CD4-positive, alpha-beta T cell treated with Interleukin-6 for 4 hours (primary cell): ENCODE results near the gene SETD6.

Source experiments
- DNase-seq: peaks from one replicate; pipeline ENCODE4 v3.0.0-alpha.2; 2020; ENCODE audit warnings: mixed read lengths

Gene SETD6

DNA sequence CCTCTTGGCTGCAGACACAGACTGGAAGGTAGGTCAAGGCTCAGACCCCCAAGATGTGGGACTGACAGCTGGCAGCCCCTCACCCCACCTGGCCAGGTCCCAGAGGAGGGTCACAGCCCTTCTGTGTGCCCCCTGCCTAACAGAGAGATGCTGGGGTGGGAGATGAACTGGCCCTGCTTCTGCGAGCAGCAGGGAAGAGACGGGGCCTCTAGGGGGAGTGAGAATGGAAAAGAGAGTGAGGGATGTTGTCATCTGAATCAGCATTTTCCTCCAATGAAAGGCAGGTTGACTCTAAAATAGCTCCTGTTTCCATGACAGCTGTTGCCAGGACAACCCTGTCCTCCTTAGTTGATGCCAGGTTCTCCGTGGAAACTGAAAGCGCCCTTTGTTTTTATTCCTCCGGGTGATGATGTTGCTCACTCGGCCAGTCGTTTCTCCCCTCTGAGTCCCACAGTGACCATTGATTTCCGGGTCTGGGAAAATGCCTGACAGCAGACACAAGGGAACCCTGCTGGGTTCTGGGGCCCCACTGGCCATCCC lies 20.3 kb upstream of the SETD6 start:
- peak; percentile 42 for DNase-seq

DNA sequence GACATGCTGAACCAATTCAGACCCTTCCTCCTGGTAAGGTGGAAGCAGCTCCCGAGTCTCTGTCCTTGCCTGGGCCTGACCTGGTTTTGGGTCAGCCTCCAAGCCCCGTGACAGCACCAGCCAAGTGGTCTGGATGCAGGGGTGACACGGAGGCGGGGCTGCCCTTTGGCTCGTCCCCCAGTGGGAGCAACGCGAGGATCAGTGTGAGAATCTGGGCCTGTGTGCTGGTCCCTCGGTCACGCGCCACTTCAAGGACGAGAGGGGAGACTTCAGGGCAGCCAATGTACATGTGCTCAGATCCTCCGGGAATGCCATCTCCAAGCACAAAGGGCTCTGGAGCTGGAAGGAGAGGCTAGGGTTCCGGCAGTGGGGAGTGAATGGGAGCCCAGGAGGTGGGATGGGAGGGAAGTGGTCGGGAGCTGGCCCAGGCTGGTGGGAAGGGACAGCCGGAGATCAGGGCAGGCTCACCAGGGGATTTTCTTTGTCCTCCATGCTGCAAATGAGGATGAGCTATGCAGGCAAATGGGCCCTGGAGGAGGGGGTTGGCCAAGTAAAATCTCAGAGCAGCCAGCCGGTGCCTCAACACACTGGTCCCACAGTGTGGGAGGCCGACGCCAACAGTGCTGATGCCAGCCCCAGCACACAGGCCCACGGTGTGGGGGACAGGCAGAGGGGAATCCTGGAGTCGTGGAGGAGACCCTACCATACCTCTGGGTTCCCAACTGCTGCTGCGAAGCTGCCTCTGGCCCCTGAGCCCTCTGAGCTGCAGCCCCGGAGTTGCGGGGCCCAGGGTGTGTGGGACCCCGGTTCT lies 19.6 kb upstream of the SETD6 start:
- no peak for DNase-seq

DNA sequence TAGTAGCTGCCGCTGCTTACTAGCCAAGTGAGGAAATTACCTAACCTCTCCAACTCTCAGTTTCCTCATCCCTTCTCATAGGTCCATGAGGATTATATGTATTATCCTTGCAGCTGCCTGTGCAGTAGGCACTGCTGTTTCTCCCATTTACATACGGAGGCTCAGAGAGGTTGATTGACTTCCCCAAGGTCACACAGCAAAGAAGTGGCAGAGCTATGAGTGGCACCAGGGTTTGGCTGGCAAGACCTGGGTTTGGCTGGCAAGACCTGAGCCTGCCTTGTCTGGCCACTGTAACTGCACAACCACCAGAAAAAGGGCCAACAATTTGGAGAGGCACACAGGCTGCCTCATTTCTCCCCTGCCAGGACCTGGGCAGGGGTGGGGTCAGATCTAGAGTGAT lies 17.8 kb upstream of the SETD6 start:
- no peak for DNase-seq

DNA sequence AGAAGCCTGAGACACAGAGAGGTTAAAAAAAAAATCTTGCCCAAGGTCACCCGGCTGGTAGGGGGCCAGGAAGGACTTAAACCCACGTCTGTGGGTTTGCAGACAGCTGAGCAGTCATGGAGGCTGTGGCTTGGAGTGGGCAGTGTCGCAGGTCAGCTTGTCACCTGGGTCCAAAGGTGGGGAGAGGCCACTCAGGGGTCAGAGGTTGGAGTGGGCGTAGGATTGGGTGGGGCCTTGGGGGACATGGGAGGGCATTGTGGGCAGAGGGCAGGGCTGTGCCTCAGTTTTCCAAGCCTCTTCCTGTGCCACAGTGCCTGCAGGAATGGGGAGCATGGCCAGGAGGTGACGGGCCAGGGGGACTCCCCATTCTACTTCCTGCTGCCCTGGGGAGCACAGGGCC lies 17.4 kb upstream of the SETD6 start:
- DNase-seq = no peak

DNA sequence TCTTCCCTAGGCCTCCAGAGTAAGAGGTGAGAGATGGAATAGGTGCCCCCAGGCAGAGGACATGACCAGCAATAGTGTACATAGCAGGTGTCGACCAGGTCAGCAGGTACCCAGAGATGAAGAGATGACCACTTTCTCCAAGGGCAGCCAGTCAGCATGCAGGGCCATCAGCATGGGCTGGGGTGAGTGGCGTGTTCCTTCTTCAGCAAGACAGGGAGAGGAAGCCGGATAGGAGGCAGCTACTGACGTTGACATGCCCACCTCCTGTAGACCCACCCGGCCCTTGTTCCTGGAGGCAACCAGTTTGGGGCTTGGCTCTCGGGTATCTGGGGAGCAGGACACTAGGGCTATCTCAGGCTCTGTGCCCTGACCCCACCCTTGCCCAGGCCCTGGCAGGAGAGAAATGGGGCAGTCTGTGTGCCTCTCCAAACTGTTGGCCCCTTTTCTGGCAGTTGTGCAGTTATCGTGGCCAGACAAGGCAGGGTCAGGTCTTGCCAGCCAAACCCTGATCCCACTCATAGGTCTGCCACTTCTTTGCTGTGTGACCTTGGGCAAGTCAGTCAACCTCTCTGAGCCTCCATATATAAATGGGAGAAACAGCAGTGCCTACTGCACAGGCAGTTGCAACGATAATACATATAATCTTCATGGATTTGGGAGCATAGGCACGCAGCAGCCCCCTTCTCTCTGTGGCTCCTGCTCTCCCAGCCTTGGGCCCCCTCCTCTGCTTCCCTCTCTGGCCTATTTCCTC lies 16.8 kb upstream of the SETD6 start:
- no peak for DNase-seq

DNA sequence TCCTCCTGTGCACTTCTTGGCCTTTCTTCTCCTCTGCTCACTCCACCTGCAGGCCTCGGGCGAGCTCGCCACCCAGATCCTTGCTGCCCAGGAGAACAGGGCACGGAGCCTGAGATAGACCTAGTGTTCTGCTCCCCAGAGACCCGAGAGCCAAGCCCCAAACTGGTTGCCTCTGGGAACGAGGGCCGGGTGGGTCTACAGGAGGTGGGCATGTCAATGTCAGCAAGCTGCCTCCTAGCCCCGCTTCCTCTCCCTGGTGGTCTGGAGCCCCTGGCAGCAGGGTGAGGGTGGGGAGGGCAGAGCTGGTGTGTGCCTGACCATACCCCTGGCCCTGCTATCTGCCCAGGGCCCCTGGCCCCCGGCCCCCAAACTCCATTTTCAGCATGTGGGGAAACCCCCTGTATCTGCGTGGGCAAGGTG lies 16.2 kb upstream of the SETD6 start:
- DNase-seq = no peak

DNA sequence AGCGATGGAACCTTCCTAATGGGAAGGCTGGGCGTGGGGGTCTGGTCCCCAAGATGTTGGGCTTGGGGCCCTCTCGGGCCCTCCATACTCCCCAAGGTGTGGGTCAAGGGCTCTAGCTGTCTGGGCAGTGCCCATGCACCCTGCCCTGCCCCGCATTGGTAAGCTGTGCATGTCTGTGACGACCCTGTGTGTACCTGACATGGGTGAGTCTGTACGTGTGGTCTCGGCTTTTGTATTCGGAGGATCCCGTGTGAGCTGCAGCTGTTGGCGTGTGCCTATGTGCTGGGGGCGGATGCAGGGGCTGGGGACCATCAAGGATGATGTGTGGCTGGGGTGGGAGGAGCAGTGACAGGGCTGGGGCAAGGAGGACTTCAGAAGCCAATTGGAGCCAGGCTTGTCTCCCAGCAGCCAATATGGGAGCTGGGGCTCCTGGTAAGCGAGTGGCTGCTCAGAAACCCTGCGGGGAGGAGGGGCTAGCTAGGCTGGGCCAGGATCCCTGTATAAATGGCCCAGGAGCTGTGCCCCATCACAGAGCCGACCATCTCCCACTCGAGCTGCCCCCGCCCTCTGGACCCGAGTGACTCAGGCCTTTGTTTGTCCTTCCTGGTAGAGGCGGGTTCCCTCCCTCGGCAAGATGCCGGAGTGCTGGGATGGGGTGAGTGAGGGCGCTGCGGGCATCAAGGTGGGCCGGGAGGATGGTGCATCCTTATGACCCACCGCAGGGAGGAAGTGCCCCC lies 15.5 kb upstream of the SETD6 start, which contains the start of gene NDRG4:
Gene NDRG4, plus strand, starts transcription at position 529 of the 737 bp plus-strand sequence. Its CDS starts 106 bp downstream, at position 635.
- DNase-seq = peak; percentile 65

DNA sequence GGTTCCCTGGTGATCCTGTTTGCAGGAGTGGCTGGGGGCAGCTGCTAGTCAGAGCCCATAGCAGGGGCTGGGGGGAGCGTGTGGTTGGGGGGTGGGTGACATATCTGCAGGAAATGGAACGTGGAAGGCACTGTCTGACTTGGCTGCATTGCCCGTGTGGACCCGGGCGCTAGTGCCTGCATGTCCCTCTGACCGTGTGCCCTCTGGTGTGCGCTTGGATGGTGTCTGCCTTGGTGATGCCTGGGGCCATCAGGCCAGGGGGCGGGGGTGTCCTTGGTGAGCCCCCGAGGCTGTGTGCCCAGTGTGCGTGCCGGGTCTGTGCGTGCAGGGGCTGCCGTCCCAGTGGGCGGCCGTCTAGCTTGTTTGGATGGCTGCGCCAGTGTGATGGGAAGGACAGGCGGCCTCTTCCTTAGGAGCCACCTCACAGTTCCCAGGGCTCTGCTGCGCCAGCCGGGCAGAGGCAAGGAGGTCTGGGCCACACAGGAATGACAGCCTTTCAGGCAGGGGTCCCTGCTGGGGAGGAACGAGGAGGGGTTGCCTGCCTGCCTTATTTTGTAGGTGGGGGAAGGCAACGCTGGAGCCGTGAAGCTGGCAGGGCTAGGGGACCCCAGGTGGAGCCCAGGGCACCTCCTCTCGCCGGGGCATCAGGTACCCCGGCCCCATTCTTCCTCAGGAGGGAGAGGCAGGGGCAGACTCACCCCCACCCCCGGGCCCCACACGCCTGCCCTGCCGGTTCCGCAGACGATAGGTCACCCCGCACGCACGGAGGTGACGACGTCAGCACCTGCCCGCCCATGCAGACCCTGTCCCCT lies 14.7 kb upstream of the SETD6 start:
- DNase-seq = no peak

DNA sequence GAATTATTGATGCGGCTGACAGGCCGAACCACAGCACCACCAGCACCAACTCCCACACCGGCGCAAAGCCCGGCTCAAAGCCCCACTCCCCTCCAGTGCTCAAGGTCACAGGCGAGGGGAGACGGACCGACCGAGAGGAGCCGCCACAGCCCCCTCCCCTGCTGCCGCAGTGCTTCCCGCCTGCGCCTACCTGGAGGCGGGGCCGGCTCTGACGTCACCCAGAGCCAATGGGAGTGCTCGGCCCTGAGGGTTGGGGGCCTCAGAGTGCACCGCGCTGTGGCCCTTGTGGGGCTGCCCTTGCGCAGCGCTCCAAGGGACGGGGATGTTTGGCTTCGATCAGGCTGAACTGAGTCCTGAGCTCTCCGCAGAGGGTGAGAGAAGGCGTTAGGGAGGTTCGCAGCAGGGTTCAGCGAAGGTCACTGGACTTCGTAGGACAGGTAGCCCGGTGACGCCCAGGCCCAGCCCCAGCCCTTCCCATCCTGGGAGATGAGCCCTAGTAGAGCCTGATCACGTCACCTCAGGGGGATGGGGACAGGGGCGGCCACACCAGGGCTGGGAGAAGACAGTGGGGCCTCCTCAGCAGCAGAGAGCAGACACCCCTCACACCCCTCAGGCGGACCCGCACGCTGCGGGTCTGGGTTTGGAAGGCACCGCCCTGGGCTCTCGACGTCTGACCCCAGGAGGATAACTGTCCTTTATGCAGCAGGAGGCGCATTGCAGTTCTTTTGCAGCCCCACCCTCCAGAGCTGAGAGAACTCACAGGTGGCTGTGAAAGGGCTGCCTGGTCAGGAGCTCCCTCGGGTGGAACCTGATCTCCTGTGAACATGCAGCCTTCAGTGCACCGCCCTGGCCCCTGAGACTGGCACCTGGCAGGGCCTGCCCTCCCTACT lies 13.8 kb upstream of the SETD6 start:
- peak; percentile 80 for DNase-seq

DNA sequence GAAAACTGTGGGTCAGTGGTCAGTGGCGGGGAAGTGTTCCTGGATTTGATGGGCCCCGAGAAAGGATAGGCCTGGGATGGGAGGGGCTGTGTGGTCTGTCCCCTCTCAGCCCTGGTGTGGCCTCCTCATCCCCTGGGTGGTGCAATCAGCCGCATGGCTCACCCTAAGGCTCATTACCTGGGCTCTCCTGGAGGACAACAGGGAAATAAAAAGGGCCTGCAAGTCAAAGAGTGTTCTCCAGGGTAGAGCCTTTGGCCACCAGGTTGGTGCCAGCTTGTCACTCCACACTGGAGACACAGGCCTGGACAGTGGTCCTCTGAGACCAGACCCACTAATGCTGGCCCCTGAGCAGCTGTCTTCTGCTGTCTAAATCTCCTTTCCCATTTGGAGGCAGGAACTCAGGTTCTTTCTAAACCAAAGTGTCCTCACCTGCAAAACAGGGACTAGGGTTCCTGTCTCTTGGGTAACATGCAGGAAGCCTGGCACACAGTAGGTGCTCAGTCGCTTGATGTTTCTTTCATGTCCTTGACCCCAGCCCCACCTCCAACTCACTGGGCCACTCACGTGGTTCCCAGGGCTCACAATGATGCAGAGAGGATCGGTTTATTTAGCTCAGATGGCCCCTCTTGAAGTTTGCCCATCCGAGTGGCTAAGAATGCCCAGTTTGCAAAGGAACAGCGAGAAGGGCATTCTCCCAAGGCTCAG lies 12.9 kb upstream of the SETD6 start:
- no peak for DNase-seq

DNA sequence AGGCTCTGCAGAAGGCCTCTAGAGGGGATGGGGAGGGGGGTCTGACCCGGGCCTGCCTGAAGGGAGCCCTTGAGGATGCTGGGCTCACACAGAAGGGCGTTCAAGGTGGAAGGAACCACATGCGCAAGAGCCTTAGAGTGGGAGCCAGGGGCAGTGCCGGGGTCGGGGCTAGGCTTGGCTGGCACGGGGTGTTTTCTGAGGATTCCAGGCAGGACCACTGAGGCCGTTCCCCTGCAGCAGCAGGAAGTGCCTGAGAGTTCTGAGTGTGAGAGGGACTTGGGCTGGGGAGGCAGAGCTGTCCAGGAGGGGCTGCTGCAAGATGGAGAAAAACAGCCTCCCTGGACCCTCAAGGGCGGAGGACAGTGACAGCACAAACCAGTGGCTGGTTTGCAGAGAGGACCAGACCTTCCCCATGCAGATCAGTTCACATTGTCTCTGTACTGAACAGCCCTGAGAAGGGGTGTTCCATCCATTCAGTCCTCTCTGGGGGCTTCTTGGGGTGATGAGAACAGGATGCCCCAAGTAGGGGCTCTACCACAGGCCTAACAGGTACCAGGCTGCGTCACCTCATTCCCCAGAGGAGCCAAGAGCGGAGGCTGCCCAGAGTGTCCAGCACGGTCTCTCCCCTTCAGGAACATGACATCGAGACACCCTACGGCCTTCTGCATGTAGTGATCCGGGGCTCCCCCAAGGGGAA lies 12.0 kb upstream of the SETD6 start:
- no peak for DNase-seq

DNA sequence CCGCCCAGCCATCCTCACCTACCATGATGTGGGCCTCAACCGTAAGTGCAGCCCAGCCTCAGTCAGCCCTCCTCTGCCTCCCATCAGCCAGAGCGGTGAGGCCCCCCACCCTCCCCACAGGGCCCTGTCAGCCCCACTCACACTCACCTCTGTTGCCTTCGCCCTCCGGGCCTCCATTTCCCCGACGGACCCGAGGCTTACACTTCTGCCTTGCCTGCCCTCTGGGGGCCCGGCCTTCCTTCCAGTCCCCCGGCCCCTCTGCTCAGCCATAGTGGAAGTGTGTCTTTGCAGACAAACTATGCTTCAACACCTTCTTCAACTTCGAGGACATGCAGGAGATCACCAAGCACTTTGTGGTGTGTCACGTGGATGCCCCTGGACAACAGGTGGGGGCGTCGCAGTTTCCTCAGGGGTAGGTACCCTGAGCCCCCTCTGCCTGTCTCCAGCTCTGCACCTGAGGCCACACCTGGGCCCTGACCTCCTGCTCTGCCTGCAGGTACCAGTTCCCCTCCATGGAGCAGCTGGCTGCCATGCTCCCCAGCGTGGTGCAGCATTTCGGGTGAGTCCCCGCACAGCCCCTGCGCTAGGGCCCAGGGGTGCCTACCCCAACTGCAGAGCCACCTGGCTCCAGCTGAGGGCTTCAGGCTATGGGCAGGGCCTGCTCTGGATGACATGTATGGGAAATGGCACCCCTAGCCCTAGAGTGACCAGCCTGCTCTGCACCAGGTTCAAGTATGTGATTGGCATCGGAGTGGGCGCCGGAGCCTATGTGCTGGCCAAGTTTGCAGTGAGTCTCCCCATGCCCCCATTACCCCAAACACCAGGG lies 11.2 kb upstream of the SETD6 start:
- DNase-seq = no peak

DNA sequence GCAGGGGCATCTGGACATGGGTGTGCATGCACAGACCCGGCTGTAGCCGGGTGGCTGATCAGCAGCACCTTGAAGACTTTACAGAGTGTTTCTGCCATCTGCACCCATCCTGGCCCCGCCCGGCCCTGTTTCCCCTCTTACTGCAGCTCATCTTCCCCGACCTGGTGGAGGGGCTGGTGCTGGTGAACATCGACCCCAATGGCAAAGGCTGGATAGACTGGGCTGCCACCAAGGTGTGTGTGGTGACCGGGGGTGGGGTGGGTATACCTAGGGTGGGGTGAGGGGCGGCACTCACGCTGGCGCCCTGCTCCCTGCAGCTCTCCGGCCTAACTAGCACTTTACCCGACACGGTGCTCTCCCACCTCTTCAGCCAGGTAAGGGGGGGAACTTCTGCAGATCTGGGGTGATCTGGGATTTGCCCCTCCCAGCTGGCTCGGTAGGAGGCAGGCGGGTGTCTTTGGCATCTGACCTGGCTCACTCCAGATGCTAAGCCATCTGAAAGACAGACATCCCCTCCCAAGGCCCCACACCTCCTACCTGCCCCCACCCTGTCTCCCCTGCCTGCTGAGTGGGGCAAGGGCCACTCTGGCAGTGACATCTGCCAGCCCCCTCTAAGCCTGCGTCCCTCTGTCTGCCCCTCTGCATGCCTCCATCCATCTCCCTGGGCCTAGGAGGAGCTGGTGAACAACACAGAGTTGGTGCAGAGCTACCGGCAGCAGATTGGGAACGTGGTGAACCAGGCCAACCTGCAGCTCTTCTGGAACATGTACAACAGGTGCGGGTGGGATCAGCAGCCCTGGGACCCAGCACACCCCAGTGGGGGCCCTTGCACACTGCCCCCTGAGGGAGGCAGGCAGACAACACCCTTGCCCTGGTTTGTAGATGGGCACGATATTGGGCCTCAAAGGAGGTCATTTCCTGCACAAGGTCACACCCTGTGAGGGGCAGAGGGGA lies 8.8 kb upstream of the SETD6 start:
- no peak for DNase-seq

DNA sequence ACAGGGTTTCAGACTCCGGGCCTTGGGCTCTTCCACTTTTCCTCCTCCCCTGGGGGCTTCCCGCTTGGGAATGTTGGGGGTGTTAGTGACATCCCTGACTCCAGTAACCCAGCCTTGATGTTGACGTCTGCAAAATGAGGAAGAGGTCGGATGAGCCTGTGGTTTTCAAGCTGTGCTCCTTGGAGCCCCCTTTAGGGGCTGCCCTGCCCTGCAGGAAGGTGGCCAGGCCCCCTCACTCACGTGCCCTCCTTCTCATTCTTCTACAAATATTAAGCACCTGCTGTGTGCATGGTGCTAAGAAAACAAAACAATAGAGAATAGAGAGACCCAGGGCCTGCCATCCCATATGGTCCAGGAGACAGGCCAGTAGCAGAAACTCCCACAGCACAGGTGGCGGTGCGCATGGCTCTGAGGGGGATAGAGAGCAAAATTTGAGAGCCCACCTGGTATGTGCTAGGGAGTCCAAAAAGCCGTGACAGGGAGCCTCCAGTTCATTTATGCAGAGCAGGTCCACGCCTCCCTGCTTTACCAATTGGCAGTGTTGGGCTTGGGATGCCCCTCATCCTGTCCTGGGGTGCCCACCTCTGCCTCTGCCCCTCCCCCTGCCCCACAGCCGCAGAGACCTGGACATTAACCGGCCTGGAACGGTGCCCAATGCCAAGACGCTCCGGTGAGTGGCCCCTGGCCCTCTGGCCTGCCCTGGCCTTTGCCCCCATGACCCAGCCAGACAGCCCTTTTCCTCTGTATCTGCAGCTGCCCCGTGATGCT lies 7.9 kb upstream of the SETD6 start:
- no peak for DNase-seq

DNA sequence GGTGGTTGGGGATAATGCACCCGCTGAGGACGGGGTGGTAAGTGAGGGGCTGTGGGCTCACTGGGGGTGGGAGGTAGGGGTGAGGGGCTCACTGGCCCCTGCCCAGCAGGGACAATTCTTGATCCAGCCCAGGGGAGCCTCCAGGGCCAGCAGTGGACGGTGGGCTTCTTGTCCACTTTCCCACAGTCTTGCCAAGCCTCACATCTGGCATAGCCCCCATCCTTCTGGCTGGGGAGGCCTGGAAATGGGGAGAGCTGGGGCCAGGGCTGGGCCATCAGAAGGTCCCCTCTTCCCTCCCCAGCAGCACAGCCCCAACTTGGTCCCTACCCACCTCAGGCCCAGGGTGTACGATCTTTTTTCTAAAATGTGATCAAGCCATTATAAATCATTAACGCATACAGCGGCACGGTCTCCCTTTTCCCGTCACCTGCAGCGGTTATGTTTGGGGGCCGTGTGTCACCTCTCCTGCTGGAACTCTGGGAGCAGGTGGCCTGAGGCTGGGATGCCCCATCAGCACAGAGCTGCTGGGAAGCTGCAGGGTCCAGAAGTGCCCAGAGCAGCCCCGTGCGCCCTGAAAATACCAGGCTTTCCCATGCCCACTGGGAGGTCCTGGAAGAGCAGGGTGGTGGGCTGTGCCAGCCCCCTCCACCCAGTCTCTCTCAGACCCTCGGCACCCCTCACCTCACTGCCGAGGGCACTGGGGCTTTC lies 7.2 kb upstream of the SETD6 start:
- DNase-seq = no peak

DNA sequence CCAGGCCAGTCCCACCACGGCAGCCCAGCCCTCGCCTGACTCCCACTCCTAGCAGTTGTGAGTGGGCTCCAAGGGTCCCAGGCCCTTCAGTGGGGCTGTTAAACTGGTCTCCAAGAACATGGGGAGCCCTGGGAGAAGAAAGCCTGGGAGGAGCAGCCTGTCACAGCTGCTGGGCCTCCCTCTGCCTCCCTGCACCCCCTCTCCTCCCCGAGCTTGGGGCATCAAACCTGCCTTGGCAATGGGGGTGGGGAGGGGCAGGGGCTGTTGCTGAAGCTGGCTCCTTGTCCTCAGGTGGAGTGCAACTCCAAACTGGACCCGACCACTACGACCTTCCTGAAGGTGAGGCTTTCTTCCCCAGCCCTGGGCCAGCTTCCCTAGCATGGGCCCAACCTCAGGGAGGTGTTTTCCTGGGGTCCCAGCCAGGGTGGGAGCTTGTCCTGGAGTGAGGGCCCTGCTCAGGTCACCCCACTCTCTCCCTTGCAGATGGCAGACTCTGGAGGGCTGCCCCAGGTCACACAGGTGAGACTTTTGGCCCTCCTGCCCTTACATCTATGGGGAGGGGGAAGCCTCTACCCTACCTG lies 6.6 kb upstream of the SETD6 start:
- DNase-seq = no peak
